ENCODE measurements around the gene FAM219A.
A peak's percentile ranks its signal among the peaks of the same experiment; 100 is the strongest.

The FAM219A gene

GRCh38 chr9:34458013-34458958 is at the start of gene FAM219A, which contains the start of gene DNAI1:
Gene FAM219A, minus strand, starts transcription at chr9:34458570. Its CDS starts 307 bp downstream, at chr9:34458263.
Gene DNAI1, plus strand, starts transcription at chr9:34458805. Its CDS starts 201 bp downstream, at chr9:34459006.
- peak; percentile 99 for DNase-seq (ENCODE audit: low read depth, low spot score)

GRCh38 chr9:34507966-34508365 is 49.6 kb upstream of the FAM219A start:
- DNase-seq (ENCODE audit: low read depth, low spot score): no peak

GRCh38 chr9:34507556-34507955 is 49.2 kb upstream of the FAM219A start:
- DNase-seq (ENCODE audit: low read depth, low spot score): no peak

- no peak for DNase-seq (ENCODE audit: low read depth, low spot score)
Measured at GRCh38 chr9:34506623-34507022, 48.3 kb upstream of the FAM219A start.

GRCh38 chr9:34505370-34506120 is 47.2 kb upstream of the FAM219A start:
- no peak for DNase-seq (ENCODE audit: low read depth, low spot score)

GRCh38 chr9:34503406-34503805 is 45.0 kb upstream of the FAM219A start:
- no peak for DNase-seq (ENCODE audit: low read depth, low spot score)

GRCh38 chr9:34502891-34503290 is 44.5 kb upstream of the FAM219A start:
- no peak for DNase-seq (ENCODE audit: low read depth, low spot score)

- no peak for DNase-seq (ENCODE audit: low read depth, low spot score)
Measured at GRCh38 chr9:34502471-34502870, 44.1 kb upstream of the FAM219A start.

GRCh38 chr9:34501889-34502425 is 43.6 kb upstream of the FAM219A start:
- peak; percentile 55 for DNase-seq (ENCODE audit: low read depth, low spot score)

GRCh38 chr9:34501372-34501771 is 43.0 kb upstream of the FAM219A start:
- no peak for DNase-seq (ENCODE audit: low read depth, low spot score)

GRCh38 chr9:34500623-34501267 is 42.4 kb upstream of the FAM219A start:
- DNase-seq (ENCODE audit: low read depth, low spot score): peak; percentile 79

- no peak for DNase-seq (ENCODE audit: low read depth, low spot score)
Measured at GRCh38 chr9:34499076-34499475, 40.7 kb upstream of the FAM219A start.

- DNase-seq (ENCODE audit: low read depth, low spot score): no peak
Measured at GRCh38 chr9:34498553-34498952, 40.2 kb upstream of the FAM219A start.

GRCh38 chr9:34496149-34496712 is 37.9 kb upstream of the FAM219A start:
- no peak for DNase-seq (ENCODE audit: low read depth, low spot score)

GRCh38 chr9:34493972-34494535 is 35.7 kb upstream of the FAM219A start:
- DNase-seq (ENCODE audit: low read depth, low spot score): peak; percentile 70

GRCh38 chr9:34492051-34492450 is 33.7 kb upstream of the FAM219A start:
- DNase-seq (ENCODE audit: low read depth, low spot score): no peak

- no peak for DNase-seq (ENCODE audit: low read depth, low spot score)
Measured at GRCh38 chr9:34491596-34491995, 33.2 kb upstream of the FAM219A start.

- no peak for DNase-seq (ENCODE audit: low read depth, low spot score)
Measured at GRCh38 chr9:34490760-34491159, 32.4 kb upstream of the FAM219A start.

GRCh38 chr9:34490360-34490759 is 32.0 kb upstream of the FAM219A start:
- DNase-seq (ENCODE audit: low read depth, low spot score): no peak

GRCh38 chr9:34486572-34486971 is 28.2 kb upstream of the FAM219A start:
- DNase-seq (ENCODE audit: low read depth, low spot score): no peak

GRCh38 chr9:34485822-34486221 is 27.5 kb upstream of the FAM219A start:
- no peak for DNase-seq (ENCODE audit: low read depth, low spot score)
